Muscle layer of duodenum (tissue), 2 donors: ENCODE data around the gene MSMP.

Experiments
- H3K27ac ChIP-seq: one replicate; pipeline ENCODE4 v1.7.0; 2013; ENCODE audit warnings: mild to moderate bottlenecking, low read length
- H3K27me3 ChIP-seq: one replicate; pipeline ENCODE4 v1.7.0; 2013; ENCODE audit warnings: low read depth, mild to moderate bottlenecking, control low read depth, low read length
- H3K36me3 ChIP-seq, 2 donors: one replicate each; pipeline ENCODE4 v1.7.0; 2013; ENCODE audit warnings: low read length in 2 of 2, control low read depth in 1 of 2, mild to moderate bottlenecking in 1 of 2; ENCODE audit not compliant: insufficient read depth in 2 of 2, control insufficient read depth in 1 of 2
- H3K4me1 ChIP-seq, 2 donors: one replicate each; pipeline ENCODE4 v1.7.0; 2013; ENCODE audit warnings: low read length in 2 of 2, mild to moderate bottlenecking in 2 of 2, control low read depth in 1 of 2, moderate library complexity in 1 of 2; ENCODE audit not compliant: insufficient read depth in 2 of 2, control insufficient read depth in 1 of 2
- H3K4me3 ChIP-seq, 2 donors: one replicate each; pipeline ENCODE4 v1.7.0; 2013; ENCODE audit warnings: low read length in 2 of 2, low read depth in 1 of 2, mild to moderate bottlenecking in 1 of 2
- H3K9me3 ChIP-seq, 2 donors: one replicate each; pipeline ENCODE4 v1.7.0; 2013; ENCODE audit warnings: low read length in 2 of 2, control low read depth in 1 of 2, mild to moderate bottlenecking in 1 of 2; ENCODE audit not compliant: control insufficient read depth in 1 of 2
- donor health status: healthy.

Gene MSMP, protein sequence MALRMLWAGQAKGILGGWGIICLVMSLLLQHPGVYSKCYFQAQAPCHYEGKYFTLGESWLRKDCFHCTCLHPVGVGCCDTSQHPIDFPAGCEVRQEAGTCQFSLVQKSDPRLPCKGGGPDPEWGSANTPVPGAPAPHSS

DNA sequence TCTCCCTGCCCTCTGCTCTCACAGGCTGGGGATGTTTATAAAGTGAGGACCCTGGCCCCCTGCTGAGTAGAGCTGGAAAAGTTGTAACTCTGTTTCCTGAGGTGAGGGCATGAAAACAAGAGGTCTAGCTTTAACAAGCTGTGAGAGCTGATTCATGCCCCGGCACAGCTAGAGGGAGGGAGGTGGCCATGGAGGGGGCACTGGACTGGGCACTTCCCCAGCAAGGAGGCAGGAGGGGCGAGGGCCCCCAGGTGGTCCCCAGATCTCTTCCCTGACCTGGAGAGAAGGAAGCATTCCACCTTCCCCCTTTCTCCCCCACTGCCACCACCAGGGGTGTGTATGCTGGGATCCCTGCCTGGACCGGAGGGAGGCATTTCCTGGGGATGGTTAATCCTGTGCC, at the start of gene MSMP:
MSMP (minus strand) TSS at position 13 of the 400 bp plus-strand sequence. CDS start 147 bp downstream, outside the sequence.
- no peak within 1 kb of the TSS for H3K27ac ChIP-seq
- H3K4me1 ChIP-seq = peaks cover 12 to 24% of the 10 kb centered on the region in 2 donors
- H3K36me3 ChIP-seq = peaks cover 34 to 38% of the 10 kb centered on the region in 2 donors
- H3K4me3 ChIP-seq = no peak within 1 kb of the TSS
- no peaks in the 10 kb centered on the region for H3K27me3 ChIP-seq
- H3K9me3 ChIP-seq = no peaks in the 10 kb centered on the region

DNA sequence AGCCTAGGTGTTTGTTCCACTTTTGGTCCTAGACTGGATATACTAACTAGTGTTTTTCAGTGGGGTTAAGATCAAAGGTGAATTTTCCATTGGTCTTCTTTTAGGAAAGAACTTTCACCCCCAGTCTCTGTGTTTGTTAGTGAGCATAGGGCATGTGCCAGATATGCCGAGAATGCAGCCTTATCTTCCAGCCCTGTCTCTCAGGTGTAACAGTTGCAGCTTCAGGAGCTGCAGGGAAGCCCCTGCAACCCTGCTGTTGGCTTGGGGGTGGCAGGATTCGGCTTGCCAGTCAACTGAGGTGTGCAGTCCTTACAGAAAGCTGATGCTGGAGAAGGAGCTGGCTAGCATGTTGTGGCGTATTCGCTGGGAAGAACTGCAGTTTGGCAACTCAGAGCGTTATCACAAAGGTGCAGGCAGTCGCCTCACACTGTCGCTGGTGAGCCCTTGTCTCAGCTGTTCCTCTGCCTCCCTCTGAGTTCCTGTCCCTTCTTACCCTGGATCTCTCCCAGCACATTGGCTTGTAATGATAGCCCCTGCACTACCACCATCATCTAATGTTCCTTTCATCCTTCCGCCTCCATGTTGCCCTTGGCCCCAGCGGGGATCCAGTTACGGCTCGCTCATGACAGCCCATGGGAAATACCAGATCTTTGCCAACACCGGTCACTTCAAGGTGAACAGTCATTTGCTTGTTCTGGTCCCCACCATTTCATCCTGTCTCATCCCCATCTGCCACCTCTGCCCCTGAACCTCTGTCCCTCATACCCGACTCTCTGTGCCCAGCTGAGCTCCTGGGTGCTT, 47.5 kb upstream of the MSMP start:
- H3K4me3 ChIP-seq = no peak overlapping the region
- H3K4me1 ChIP-seq = no peaks in the 10 kb centered on the region
- peaks cover 39 to 56% of the 10 kb centered on the region in 2 donors for H3K36me3 ChIP-seq
- no peaks in the 10 kb centered on the region for H3K27me3 ChIP-seq
- no peaks in the 10 kb centered on the region for H3K9me3 ChIP-seq
- H3K27ac ChIP-seq = no peak overlapping the region

DNA sequence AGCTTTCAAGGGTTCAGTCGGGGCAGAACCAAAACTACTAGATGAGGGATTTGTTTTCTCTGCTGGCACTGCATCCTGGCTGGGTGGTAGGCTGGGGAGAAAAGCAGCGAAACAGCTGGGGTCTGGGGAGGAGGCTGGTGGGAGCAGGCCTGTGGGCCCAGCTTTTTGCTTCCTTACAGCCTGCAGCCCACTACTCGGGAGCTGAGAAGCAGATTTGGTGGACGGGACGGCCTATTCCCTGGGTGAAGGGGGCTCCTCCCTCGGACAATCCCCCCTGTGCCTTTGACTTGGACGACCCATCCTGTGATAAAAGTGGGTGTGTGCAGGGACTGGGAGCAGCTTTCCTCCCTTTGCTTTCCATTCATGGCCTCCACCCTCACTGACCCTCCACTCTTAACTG, 46.5 kb upstream of the MSMP start:
- Histone ChIP-seq H3K36me3 (peaks cover 30 to 46% of the 10 kb centered on the region in 2 donors), H3K9me3 (no peaks in the 10 kb centered on the region), H3K27me3 (no peaks in the 10 kb centered on the region), H3K4me3 (no peak overlapping the region), H3K27ac (no peak overlapping the region), H3K4me1 (no peaks in the 10 kb centered on the region)

DNA sequence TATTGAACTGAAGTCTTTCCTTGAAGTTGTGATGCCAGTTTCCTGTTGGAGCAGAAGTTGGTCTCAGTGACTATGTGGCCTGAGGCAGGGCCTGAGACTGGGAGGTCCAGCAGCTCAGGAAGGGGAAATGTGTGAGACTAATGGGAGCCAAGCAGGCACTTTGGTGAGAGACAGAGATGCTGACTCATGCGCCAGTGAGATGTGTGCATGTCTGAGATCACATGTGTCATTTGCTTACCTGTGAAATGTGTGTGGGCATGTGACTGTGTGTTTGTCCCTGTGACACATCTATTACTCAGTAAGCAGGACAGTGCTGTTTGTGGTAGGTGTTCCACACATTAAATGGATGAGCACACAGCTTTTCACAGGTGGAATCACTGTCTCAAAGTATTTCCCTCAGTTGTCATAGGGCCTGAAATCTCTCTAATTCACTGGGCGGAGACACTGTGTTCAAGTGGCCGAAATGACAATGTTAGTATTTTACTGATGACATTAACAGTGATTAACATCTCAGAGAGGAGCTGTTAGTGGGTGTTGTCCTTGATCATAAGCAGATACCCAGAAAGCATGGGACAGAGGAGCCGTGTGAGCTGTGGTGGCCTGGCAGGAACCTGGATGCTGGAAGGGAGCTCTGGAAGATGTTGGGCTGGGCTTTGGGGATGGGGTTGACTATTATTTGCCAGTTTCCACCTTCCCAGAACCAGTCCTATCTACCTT, 44.7 kb upstream of the MSMP start:
- Histone ChIP-seq H3K4me3 (no peak overlapping the region), H3K36me3 (peaks cover 25 to 41% of the 10 kb centered on the region in 2 donors), H3K27ac (no peak overlapping the region), H3K4me1 (peaks cover 0 to 9% of the 10 kb centered on the region in 2 donors), H3K27me3 (no peaks in the 10 kb centered on the region), H3K9me3 (no peaks in the 10 kb centered on the region)

DNA sequence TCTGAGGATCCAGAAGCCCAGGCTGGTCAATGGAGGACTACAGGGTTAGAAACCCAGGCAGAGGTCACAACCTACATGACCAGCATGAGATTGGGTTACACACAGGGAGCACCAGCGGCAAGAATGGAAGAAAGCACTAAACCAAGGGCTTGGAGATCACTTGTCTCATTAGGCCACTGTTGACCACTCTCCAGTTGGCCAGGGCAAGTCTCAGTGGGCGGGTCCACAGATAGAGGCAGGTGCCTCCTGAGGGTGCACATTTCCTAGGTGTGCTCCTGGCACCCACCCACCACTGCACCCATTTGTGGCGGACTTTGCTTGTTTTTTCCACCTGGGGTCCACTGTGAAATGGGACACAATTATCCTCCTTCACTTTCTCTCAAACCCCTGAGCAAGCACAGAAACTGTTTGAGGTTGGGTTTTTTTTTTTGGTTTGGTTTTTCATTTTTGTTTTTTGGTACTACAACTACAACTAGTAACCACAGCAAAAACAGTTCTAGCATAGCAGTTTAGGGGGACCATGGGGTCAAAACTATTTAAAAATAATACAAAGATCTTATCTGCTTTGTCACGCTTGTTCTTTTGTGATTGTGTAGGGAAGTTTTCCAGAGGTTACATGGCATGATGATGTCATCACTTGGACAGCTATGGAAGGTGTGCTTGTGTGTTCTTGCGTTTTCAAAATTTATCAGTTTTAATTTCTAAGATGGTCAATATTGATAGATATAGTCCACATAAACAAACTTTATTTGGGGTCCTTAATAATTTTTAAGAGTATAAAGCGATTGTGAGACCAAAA, 43.4 kb upstream of the MSMP start:
- Histone ChIP-seq H3K9me3 (no peaks in the 10 kb centered on the region), H3K27me3 (no peaks in the 10 kb centered on the region), H3K4me3 (no peak overlapping the region), H3K27ac (no peak overlapping the region), H3K36me3 (peaks cover 22 to 31% of the 10 kb centered on the region in 2 donors), H3K4me1 (peaks cover 0 to 22% of the 10 kb centered on the region in 2 donors)

DNA sequence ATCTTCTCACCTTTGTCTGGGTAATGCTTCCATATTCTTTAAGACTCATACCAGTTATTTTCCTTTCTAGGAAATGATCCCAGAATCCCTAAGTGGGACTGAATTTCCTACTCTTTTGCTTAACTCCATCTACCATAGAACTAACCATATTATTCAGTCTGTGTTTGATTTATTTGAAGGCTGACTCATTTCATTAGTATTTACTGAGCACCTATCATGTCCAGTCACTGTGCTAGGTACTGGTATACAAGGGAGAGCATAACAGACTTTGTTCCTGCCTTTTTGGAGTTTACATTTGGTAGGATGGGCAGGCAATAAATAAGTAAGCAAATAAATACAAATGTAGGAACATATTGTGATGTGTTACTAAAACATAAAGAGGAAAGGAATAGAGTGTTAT, 41.6 kb upstream of the MSMP start:
- H3K27me3 ChIP-seq = no peaks in the 10 kb centered on the region
- peaks cover 0 to 29% of the 10 kb centered on the region in 2 donors for H3K4me1 ChIP-seq
- no peak overlapping the region for H3K4me3 ChIP-seq
- H3K9me3 ChIP-seq = no peaks in the 10 kb centered on the region
- H3K27ac ChIP-seq = no peak overlapping the region
- peaks cover 6 to 14% of the 10 kb centered on the region in 2 donors for H3K36me3 ChIP-seq

DNA sequence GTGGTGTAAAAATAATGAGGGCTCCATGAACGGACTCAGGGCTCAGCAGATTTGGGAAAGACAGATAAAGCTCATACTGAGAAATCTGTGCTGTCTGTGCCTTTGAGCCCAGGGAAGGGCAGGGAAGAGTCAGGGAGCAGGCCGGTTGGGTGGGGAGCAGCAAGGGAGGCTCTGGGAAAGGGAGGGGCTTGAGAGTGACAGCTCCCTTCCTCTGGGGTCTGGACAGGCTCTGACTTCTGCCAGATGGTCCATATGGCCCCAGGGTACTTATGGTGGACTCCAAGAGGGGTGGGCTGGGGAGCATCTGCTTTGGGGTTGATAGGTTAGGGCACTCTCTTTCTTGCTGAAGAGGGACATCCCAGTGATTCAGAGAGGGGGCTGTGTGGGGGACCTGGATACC, 39.4 kb upstream of the MSMP start:
- no peaks in the 10 kb centered on the region for H3K9me3 ChIP-seq
- H3K27ac ChIP-seq = no peak overlapping the region
- no peaks in the 10 kb centered on the region for H3K36me3 ChIP-seq
- H3K4me1 ChIP-seq = peaks cover 0 to 31% of the 10 kb centered on the region in 2 donors
- H3K4me3 ChIP-seq = peak overlapping the region in 1 of 2 donors; percentile 56
- no peaks in the 10 kb centered on the region for H3K27me3 ChIP-seq

DNA sequence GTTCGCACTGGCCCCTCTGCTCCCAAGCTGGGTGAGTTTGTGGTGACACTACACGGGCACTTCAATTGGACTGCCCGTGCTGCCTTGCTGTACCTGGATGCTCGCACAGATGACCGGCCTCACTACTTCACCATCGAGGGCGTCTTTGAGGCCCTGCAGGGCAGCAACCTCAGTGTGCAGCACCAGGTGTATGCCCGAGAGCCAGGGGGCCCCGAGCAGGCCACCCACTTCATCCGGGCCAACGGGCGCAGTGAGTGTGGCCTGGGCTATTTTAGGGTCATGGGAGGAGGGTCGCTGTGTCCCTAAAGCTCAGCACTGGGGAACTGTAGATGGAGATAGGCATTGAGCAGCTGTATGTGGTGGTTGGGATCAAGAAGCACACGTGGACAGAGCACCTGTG, 38.8 kb upstream of the MSMP start:
- Histone ChIP-seq H3K9me3 (no peaks in the 10 kb centered on the region), H3K27me3 (no peaks in the 10 kb centered on the region), H3K4me1 (peaks cover 0 to 31% of the 10 kb centered on the region in 2 donors), H3K27ac (no peak overlapping the region), H3K36me3 (no peaks in the 10 kb centered on the region), H3K4me3 (peak overlapping the region in 1 of 2 donors; percentile 56)

DNA sequence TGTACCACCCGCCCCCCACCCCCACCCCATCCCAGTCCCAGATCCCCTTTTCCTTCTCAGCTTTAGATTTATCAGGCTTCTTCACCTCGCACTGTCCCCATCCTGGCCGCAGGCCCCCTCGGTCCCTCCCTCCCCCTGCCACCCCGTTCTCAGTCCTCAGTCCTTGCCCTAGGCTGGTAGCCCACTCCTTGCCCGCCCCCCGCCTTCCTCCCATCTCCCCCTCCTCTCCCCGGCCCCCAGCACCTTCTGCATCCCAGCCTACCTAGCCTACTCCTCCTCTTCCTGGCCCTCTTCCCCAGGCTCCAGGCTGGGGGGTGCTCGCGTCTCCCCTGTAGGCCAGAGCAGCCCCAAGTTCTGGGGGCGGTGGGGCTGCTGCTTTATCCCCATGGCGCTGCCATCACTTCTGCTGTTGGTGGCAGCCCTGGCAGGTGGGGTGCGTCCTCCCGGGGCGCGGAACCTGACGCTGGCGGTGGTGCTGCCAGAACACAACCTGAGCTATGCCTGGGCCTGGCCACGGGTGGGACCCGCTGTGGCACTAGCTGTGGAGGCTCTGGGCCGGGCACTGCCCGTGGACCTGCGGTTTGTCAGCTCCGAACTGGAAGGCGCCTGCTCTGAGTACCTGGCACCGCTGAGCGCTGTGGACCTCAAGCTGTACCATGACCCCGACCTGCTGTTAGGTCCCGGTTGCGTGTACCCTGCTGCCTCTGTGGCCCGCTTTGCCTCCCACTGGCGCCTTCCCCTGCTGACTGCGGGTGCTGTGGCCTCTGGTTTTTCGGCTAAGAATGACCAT, 38.1 kb upstream of the MSMP start:
- H3K36me3 ChIP-seq = no peaks in the 10 kb centered on the region
- H3K4me3 ChIP-seq = peak overlapping the region in 1 of 2 donors; percentile 56
- H3K27ac ChIP-seq = no peak overlapping the region
- H3K4me1 ChIP-seq = peaks cover 0 to 31% of the 10 kb centered on the region in 2 donors
- no peaks in the 10 kb centered on the region for H3K9me3 ChIP-seq
- no peaks in the 10 kb centered on the region for H3K27me3 ChIP-seq

DNA sequence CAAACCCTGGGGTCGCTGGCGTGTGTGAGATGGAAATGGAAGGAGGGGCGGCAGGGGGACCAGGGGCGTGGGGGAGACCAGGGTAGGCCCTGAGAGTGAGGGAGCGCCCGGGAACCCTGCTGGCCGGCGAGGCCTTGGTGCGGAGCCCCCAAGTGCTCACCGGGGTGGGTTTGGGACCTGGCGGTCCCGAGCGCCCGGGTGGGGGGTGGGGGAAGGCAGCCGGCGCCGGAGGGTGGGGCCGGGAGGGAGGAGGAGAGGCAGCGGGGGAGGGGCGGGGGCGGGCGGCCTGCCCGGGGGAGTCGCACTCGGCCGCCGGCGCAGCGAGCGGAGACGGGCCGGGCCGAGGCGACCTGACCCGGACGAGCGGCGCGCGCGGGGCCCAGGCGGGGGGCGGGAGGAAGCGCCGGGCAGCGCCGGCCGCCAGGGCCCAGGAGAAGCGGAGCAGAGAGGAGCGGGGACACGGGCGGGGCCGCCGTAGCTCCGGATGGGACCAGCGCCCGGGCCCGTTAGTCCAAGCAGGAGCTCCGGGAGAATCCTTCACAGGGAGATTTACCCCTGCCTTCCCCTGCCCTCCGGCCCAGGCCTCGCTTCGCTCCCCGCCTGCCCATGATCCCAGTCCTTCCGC, 37.3 kb upstream of the MSMP start, which contains the start of gene NPR2:
NPR2 (plus strand) TSS at position 295 of the 625 bp plus-strand sequence. CDS start 818 bp downstream, outside the sequence.
- no peaks in the 10 kb centered on the region for H3K36me3 ChIP-seq
- H3K9me3 ChIP-seq = no peaks in the 10 kb centered on the region
- peak within 1 kb of the TSS in 1 of 2 donors; percentile 56 for H3K4me3 ChIP-seq
- H3K4me1 ChIP-seq = peaks cover 0 to 31% of the 10 kb centered on the region in 2 donors
- H3K27me3 ChIP-seq = no peaks in the 10 kb centered on the region
- H3K27ac ChIP-seq = peak within 1 kb of the TSS; percentile 11
